ENCODE results near the gene NGFR. TPM values are rescaled to one million over a fixed set of nuclear protein-coding genes. Genes with fewer than 3 reads are reported as not detected.

Gene NGFR
- total RNA-seq = 8.9 TPM
- long read RNA-seq, transcript NGFR-201 (6 exons, 3,417 nt) = major isoform, 5 of 12 reads
- long read RNA-seq, partial matches to known transcripts = 0 of 12 reads
- long read RNA-seq, other reads (novel, unspliced or antisense) = 7 of 12 reads

GRCh38 chr17:49494986-49495841 is at the start of gene NGFR:
TSS of gene NGFR (plus strand) at chr17:49495293. CDS start at chr17:49495418, 125 bp downstream.
- peak; percentile 54 for DNase-seq
- Histone ChIP-seq H3K4me1 (peaks cover 38% of the 10 kb centered on the region), H3K36me3 (no peaks in the 10 kb centered on the region), H3K27ac (replicated peaks) (peak within 1 kb of the TSS; percentile 48), H3K4me3 (peak within 1 kb of the TSS; percentile 69), H3K9me3 (replicated peaks) (no peaks in the 10 kb centered on the region), H3K27me3 (ENCODE audit: low read depth) (peaks cover 91% of the 10 kb centered on the region)
- intact Hi-C loops (cut with micrococcal nuclease) = no loop called here
- no peak for TF ChIP-seq CTCF (IDR thresholded peaks at IDR 0.05; ENCODE audit: borderline replicate concordance)

DNA sequence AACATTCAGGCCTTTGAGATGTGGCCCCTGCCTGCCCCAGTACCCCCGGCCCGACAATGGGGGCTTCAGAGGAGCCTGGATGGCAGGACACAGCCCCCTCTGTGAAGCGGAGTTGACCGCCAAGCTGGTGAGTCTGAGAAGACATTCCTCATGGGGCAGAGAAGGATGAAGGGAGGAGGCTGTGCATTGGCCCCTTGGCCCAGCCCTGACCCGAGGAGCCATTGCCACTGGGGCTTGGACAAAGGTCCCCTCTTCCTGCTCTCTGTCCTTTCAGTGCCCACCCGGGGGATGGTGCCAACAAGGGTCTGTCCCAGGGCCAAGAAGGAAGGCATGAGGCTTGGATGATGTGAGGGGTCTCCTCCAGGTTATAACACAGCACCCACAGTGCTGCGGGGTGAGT is 49.5 kb upstream of the NGFR start:
- no peaks in the 10 kb centered on the region for H3K9me3 ChIP-seq (replicated peaks)
- no peak overlapping the region for H3K27ac ChIP-seq (replicated peaks)
- H3K4me1 ChIP-seq = no peaks in the 10 kb centered on the region
- TF ChIP-seq CTCF (IDR thresholded peaks at IDR 0.05; ENCODE audit: borderline replicate concordance) = no peak
- H3K27me3 ChIP-seq (ENCODE audit: low read depth) = peaks cover 66% of the 10 kb centered on the region
- DNase-seq = no peak
- H3K4me3 ChIP-seq = no peak overlapping the region
- intact Hi-C loops (cut with micrococcal nuclease) = no loop called here
- H3K36me3 ChIP-seq = no peaks in the 10 kb centered on the region

DNA sequence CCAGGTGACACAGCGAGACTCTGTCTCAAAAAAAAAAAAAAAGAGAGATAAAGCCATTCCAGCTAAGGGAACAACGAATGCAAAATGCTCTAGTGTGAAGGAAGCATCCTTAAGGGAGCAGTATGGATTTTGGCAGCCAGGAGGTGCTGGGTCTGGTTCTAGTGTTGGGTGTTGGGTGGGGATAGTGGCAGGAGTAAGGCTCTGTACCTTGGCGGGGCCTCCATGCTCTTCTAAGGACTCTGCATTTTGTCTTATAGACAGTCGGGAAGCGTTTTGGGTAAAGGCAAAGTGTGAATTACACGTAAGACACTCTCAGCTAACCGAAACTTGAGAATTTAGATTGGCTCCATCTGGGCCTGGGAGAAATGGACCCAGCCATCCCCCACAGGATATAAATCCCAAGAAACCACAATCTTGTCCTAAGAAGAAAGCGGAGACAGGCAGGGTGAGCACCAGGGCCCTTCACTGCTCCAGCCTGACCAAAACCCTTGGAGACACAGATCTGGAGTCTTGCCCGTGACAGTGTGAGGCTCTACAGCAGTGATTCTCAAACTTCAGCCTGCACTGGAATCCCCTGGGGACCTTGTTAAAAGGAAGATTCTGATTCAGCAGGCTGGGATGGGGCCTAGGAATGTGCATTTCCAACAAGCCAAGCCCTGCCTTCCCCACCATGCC is 47.3 kb upstream of the NGFR start:
- DNase-seq = no peak
- TF ChIP-seq CTCF (IDR thresholded peaks at IDR 0.05; ENCODE audit: borderline replicate concordance) = no peak
- Histone ChIP-seq H3K36me3 (no peaks in the 10 kb centered on the region), H3K9me3 (replicated peaks) (no peaks in the 10 kb centered on the region), H3K4me3 (no peak overlapping the region), H3K27me3 (ENCODE audit: low read depth) (peaks cover 45% of the 10 kb centered on the region), H3K4me1 (peaks cover 5% of the 10 kb centered on the region), H3K27ac (replicated peaks) (no peak overlapping the region)
- intact Hi-C loops (cut with micrococcal nuclease) = no loop called here

GRCh38 chr17:49450181-49450580 is 44.9 kb upstream of the NGFR start:
- H3K4me3 ChIP-seq = no peak overlapping the region
- H3K36me3 ChIP-seq = no peaks in the 10 kb centered on the region
- peaks cover 39% of the 10 kb centered on the region for H3K27me3 ChIP-seq (ENCODE audit: low read depth)
- no peaks in the 10 kb centered on the region for H3K9me3 ChIP-seq (replicated peaks)
- intact Hi-C loops (cut with micrococcal nuclease) = no loop called here
- TF ChIP-seq CTCF (IDR thresholded peaks at IDR 0.05; ENCODE audit: borderline replicate concordance) = no peak
- peaks cover 5% of the 10 kb centered on the region for H3K4me1 ChIP-seq
- no peak for DNase-seq
- no peak overlapping the region for H3K27ac ChIP-seq (replicated peaks)

DNA sequence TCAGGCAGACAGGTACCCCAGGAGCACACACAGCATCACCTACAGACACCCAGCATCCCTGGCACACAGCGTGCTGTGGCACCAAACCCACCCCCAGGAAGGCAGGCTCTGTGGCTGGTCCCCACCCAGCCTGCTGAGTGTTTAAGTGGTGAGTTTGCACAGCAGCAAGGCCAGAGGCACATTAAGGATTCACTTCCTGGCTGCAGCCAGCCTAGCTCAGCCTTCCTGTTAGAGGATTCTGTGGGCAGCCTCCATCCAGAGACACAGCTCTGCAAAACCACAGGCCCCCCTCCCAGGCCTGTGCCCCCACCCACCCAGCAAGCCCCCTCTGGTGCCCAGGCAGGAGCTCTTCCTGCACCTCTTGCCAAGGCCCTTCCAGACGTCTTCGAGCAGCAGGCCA is 44.4 kb upstream of the NGFR start:
- no peak overlapping the region for H3K4me3 ChIP-seq
- peaks cover 5% of the 10 kb centered on the region for H3K4me1 ChIP-seq
- TF ChIP-seq CTCF (IDR thresholded peaks at IDR 0.05; ENCODE audit: borderline replicate concordance) = no peak
- intact Hi-C loops (cut with micrococcal nuclease) = no loop called here
- DNase-seq = no peak
- H3K27ac ChIP-seq (replicated peaks) = no peak overlapping the region
- H3K9me3 ChIP-seq (replicated peaks) = no peaks in the 10 kb centered on the region
- H3K27me3 ChIP-seq (ENCODE audit: low read depth) = peaks cover 40% of the 10 kb centered on the region
- H3K36me3 ChIP-seq = no peaks in the 10 kb centered on the region
